ENCODE measurements around the gene PRSS2. TPM values are rescaled to one million over a fixed set of nuclear protein-coding genes. Genes with fewer than 3 reads are reported as not detected.

Gene PRSS2
- total and polyA plus RNA-seq, 2 donors (not counting 1 experiment from before 2014, with no cell fraction given): not detected

DNA sequence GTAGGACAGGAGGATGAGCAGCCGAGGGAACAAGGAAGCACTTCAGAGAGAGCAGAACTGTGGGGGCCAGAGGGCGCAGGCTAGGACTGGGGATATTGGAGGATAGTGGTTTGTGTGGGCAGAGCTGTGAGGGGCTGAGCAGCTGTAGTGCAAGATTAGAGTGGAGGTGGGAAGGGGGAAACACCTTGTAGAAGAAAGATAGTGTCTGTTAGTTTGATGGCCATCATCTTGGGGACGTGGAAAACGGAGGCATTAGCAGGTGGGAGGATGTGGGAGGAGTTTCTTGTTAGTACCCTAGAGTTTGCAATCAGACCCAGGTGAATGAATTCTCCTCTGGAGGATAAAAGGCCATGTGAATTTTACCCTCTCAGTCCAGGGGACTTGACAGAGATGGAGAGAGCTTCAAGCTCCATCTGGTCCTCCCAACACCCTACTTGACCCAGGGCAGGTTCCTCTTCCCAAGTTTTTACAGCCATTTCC, 34.0 kb downstream of the PRSS2 start:
- Histone ChIP-seq H3K36me3 (replicated peaks in 1 of 2; ENCODE audit: control extremely low read depth in 1 of 2, control insufficient read depth in 1 of 2, extremely low read depth in 1 of 2, insufficient read depth in 2 of 2, low read length in 1 of 2) (peaks cover 3 to 34% of the 10 kb centered on the region in 2 experiments), H4K20me1 (ENCODE audit: control insufficient read depth, insufficient read depth, low read length, poor library complexity, severe bottlenecking) (no peaks in the 10 kb centered on the region), H3K4me2 (replicated peaks; ENCODE audit: low read depth, low read length, poor library complexity, severe bottlenecking) (peak overlapping the region; percentile 63), H3K4me1 (ENCODE audit: control insufficient read depth in 2 of 2, insufficient read depth in 2 of 2, low read length in 2 of 2) (peaks cover 66 to 76% of the 10 kb centered on the region in 2 donors), H2AFZ (ENCODE audit: insufficient read depth, low read depth, low read length, poor library complexity, severe bottlenecking) (peak overlapping the region; percentile 55), H3K79me2 (ENCODE audit: control insufficient read depth, insufficient read depth, low read length) (peaks cover 31% of the 10 kb centered on the region), H3K27me3 (replicated peaks in 1 of 4; ENCODE audit: control extremely low read depth in 1 of 4, control insufficient read depth in 3 of 4, insufficient read depth in 4 of 4, low read length in 3 of 4) (no peaks in the 10 kb centered on the region), H3K9ac (ENCODE audit: low read length) (no peak overlapping the region), H3K4me3 (ENCODE audit: control extremely low read depth in 1 of 5, extremely low read depth in 1 of 5, insufficient read depth in 1 of 5, low read depth in 2 of 5, low read length in 4 of 5) (peak overlapping the region in 1 of 5 experiments; percentile 0), H3K27ac (ENCODE audit: low read length in 2 of 2) (peak overlapping the region; percentile 95 to 99), H3K9me3 (ENCODE audit: control extremely low read depth in 1 of 3, control insufficient read depth in 2 of 3, insufficient read depth in 1 of 3, low read length in 2 of 3) (no peaks in the 10 kb centered on the region)
- ChIA-PET POLR2A (interaction anchor here (14.1 kb wide), 1 partner anchor 14 kb away, joined by 961 read pairs; no protein-coding TSS in a partner anchor), CTCF (interaction anchor here (19.1 kb wide), 1 partner anchor 18 kb away, joined by 1138 read pairs; the partner anchor contains the start of gene PRSS2)
- intact Hi-C loops (cut with micrococcal nuclease): loop anchor here (5.0 kb wide), 2 partner anchors 483 to 578 kb away; partner anchors contain the start of genes CASP2 and ZYX
- Mint-ChIP-seq H3K4me3 (peak overlapping the region; percentile 55), H3K27ac (peak overlapping the region; percentile 100), H3K9me3 (ENCODE audit: insufficient read depth) (no peaks in the 10 kb centered on the region), H3K4me1 (peaks cover 94% of the 10 kb centered on the region), H3K27me3 (no peaks in the 10 kb centered on the region)
- TF ChIP-seq CTCF (IDR thresholded peaks at IDR 0.05): no peak
- TF ChIP-seq EZH2 (IDR thresholded peaks at IDR 0.05; ENCODE audit: borderline replicate concordance, insufficient read depth, low read depth, low read length, poor library complexity, severe bottlenecking): no peak
- DNase-seq (no peak), ATAC-seq (ENCODE audit: low read depth) (no peak)
- 5% methylated on average over 4 of the region's 4 CpGs for WGBS (ENCODE audit: insufficient coverage)

DNA sequence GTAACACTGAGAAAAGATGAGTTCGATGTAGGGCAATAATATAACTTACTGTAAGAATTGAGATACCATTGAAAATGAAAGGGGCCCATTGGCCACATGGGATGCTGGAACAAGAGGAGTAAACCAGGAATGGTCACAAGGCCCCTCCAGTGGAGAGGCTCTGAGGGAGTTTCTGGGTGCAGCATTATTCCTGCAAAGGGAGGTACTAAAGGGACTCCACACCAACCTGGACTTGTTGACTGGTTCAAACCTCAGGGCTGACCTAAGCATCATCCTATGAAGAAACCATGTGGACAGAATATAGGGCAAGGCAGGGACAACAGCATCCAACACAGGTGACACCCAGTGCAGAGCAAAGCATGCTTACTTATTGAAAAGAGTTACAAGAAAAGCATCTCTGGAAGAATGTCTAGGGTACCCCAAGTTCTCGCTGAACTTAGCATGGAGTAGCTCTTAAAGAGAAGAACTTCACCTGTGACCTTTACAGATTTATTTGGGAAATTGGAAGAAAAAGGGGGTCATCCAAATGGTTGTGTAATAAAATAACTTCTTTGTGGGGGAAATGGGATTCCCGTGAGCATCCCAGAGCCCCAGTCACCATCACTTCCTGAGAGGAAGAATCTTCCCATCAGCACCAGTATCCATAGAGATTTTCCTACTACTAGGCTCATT, 34.7 kb downstream of the PRSS2 start:
- ATAC-seq (ENCODE audit: low read depth) (no peak), DNase-seq (no peak)
- Histone ChIP-seq H3K36me3 (replicated peaks in 1 of 2; ENCODE audit: control extremely low read depth in 1 of 2, control insufficient read depth in 1 of 2, extremely low read depth in 1 of 2, insufficient read depth in 2 of 2, low read length in 1 of 2) (peaks cover 3 to 29% of the 10 kb centered on the region in 2 experiments), H3K4me3 (ENCODE audit: control extremely low read depth in 1 of 5, extremely low read depth in 1 of 5, insufficient read depth in 1 of 5, low read depth in 2 of 5, low read length in 4 of 5) (peak overlapping the region in 1 of 5 experiments; percentile 0), H3K27me3 (replicated peaks in 1 of 4; ENCODE audit: control extremely low read depth in 1 of 4, control insufficient read depth in 3 of 4, insufficient read depth in 4 of 4, low read length in 3 of 4) (no peaks in the 10 kb centered on the region), H3K4me2 (replicated peaks; ENCODE audit: low read depth, low read length, poor library complexity, severe bottlenecking) (peak overlapping the region; percentile 63), H2AFZ (ENCODE audit: insufficient read depth, low read depth, low read length, poor library complexity, severe bottlenecking) (no peak overlapping the region), H3K4me1 (ENCODE audit: control insufficient read depth in 2 of 2, insufficient read depth in 2 of 2, low read length in 2 of 2) (peaks cover 66 to 76% of the 10 kb centered on the region in 2 donors), H3K27ac (ENCODE audit: low read length in 2 of 2) (peak overlapping the region; percentile 95 to 99), H4K20me1 (ENCODE audit: control insufficient read depth, insufficient read depth, low read length, poor library complexity, severe bottlenecking) (no peaks in the 10 kb centered on the region), H3K79me2 (ENCODE audit: control insufficient read depth, insufficient read depth, low read length) (peaks cover 24% of the 10 kb centered on the region), H3K9me3 (ENCODE audit: control extremely low read depth in 1 of 3, control insufficient read depth in 2 of 3, insufficient read depth in 1 of 3, low read length in 2 of 3) (no peaks in the 10 kb centered on the region), H3K9ac (ENCODE audit: low read length) (no peak overlapping the region)
- peak overlapping the region; percentile 100 for H3K27ac Mint-ChIP-seq
- ChIA-PET CTCF (interaction anchor here (19.1 kb wide), 1 partner anchor 18 kb away, joined by 1138 read pairs; the partner anchor contains the start of gene PRSS2), POLR2A (interaction anchor here (14.1 kb wide), 1 partner anchor 14 kb away, joined by 961 read pairs; no protein-coding TSS in a partner anchor)
- intact Hi-C loops (cut with micrococcal nuclease): loop anchor here (5.0 kb wide), 2 partner anchors 482 to 577 kb away; partner anchors contain the start of genes CASP2 and ZYX
- peaks cover 94% of the 10 kb centered on the region for H3K4me1 Mint-ChIP-seq
- no peaks in the 10 kb centered on the region for H3K9me3 Mint-ChIP-seq (ENCODE audit: insufficient read depth)
- no peaks in the 10 kb centered on the region for H3K27me3 Mint-ChIP-seq
- no peak for TF ChIP-seq CTCF (IDR thresholded peaks at IDR 0.05)
- no CpG with 5 or more reads among the region's 3 CpGs for WGBS (ENCODE audit: insufficient coverage)
- H3K4me3 Mint-ChIP-seq: peak overlapping the region; percentile 14
